HEK293 (cell line): ENCODE results near the gene FADS6.

Experiments used
- CTCF ChIP-seq: fragments of 450-650 bp; formaldehyde crosslinking; IDR thresholded peaks from 2 replicates; pipeline ENCODE4 v1.5.1; 2016; ENCODE audit warnings: missing biosample characterization, missing genetic modification characterization
- SETDB1 ChIP-seq: IDR thresholded peaks from one replicate; pipeline ENCODE4 v1.6.1; 2017; ENCODE audit warnings: mild to moderate bottlenecking, low read length, moderate library complexity, mixed read lengths; ENCODE audit not compliant: insufficient read length
- TF ChIP-seq, protein P1 (sequence below): fragments of 450-650 bp; formaldehyde crosslinking; IDR thresholded peaks from 2 replicates; pipeline ENCODE4 v1.5.1; 2016; ENCODE audit warnings: missing biosample characterization, missing genetic modification characterization

GRCh38 chr17:74843352-74843627, 50.1 kb downstream of the FADS6 start:
- TF ChIP-seq, protein P1, sequence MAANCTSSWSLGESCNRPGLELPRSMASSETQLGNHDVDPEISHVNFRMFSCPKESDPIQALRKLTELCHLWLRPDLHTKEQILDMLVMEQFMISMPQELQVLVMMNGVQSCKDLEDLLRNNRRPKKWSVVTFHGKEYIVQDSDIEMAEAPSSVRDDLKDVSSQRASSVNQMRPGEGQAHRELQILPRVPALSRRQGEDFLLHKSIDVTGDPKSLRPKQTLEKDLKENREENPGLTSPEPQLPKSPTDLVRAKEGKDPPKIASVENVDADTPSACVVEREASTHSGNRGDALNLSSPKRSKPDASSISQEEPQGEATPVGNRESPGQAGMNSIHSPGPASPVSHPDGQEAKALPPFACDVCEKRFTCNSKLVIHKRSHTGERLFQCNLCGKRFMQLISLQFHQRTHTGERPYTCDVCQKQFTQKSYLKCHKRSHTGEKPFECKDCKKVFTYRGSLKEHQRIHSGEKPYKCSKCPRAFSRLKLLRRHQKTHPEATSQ (tag by site-specific recombination) = no peak
- TF ChIP-seq CTCF (tag by site-specific recombination) = no peak
- no peak for TF ChIP-seq SETDB1
